SH-SY5Y (cell line): ENCODE results near the gene BACE2.

Experiments
- GATA2 ChIP-seq: IDR thresholded peaks from 2 replicates; pipeline ENCODE4 v1.6.1; 2011; ENCODE audit warnings: mild to moderate bottlenecking, low read depth, low read length
- GATA3 ChIP-seq: IDR thresholded peaks from 2 replicates; pipeline ENCODE4 v1.6.1; 2011; ENCODE audit warnings: low read depth, mild to moderate bottlenecking, low read length, moderate library complexity

Gene BACE2

GRCh38 chr21:41164052-41164451, 3.9 kb upstream of the BACE2 start:
- TF ChIP-seq GATA2 (no peak), GATA3 (no peak)

- TF ChIP-seq GATA3: no peak
- TF ChIP-seq GATA2: no peak
These were observed 2.8 kb upstream of the BACE2 start for GRCh38 chr21:41164981-41165655.

DNA sequence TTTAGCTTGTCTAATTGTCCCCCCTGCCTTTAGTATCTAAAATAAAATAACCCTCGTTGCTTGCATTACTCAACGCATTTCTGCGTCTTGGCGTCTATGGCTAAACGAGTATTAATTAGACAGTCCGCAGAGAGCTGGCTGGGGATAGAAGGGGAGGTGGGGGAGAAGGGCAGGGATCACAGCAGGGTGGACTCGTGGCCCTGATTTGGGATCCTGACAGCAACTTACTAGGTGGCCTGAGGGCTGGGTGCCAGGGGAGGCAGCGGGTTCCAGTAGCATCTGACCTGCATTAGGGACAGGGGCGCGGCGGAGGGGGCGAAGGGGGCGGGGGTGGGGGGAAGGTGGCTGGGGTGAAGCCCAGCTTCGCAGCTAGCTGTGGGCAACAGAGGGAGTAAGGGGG, 1.1 kb upstream of the BACE2 start:
- TF ChIP-seq GATA2 (no peak), GATA3 (no peak)

DNA sequence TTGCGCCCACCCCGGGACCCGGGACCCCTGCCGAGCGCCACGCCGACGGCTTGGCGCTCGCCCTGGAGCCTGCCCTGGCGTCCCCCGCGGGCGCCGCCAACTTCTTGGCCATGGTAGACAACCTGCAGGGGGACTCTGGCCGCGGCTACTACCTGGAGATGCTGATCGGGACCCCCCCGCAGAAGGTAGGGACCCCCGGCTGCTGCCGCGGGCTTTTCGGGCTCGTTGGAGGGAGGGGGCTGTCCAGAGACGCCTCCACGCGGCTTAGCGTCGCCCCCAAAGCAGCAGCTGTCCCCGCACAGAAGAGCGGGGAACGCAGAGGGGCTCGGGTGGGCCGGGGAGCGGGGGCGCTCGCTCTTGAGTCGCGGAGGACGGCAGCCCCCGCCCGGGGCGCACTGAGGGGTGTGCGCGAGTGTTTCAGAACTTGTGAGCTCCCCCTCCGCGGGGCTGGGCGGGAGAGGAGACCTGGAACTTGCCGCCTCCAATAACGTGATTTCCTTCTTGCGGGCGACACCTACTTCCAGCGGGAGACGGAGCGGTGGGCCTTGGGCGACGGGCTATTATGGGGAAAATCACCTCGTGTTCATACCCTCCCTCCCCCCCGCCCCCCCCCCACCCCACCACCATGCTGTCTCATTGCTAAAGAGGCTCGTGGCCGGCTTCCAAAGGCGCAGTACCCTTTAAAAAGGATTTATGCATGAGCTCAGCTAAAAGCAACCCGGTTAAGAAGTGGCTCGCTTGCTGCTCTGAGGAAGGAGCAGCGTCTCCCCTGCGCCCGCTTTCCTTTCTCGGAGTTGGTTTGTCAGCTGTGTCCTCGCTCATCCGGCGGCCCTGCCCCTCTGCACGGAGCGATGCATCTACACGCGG, 664 bp downstream of the BACE2 start:
- TF ChIP-seq GATA3: no peak
- no peak for TF ChIP-seq GATA2

DNA sequence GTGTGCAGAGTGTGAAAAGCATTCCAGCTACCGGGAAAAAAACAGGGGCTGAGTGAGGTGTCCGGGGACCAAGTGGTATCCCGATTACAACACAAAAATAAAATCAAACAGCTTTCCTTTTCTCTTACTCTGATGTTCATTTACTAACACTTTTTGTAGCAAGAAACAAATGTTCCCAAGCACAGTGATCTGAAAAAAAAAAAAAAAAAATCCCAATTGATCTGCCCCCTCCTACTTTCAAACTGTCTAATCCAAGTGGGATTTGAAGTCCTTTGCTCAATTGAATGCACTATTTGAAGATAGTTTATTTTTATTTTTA, 1.3 kb downstream of the BACE2 start:
- TF ChIP-seq GATA3 (no peak), GATA2 (no peak)

GRCh38 chr21:41169701-41170100, 1.7 kb downstream of the BACE2 start:
- no peak for TF ChIP-seq GATA2
- no peak for TF ChIP-seq GATA3

- no peak for TF ChIP-seq GATA2
- TF ChIP-seq GATA3: no peak
These were observed 2.5 kb downstream of the BACE2 start for GRCh38 chr21:41170442-41170841.

DNA sequence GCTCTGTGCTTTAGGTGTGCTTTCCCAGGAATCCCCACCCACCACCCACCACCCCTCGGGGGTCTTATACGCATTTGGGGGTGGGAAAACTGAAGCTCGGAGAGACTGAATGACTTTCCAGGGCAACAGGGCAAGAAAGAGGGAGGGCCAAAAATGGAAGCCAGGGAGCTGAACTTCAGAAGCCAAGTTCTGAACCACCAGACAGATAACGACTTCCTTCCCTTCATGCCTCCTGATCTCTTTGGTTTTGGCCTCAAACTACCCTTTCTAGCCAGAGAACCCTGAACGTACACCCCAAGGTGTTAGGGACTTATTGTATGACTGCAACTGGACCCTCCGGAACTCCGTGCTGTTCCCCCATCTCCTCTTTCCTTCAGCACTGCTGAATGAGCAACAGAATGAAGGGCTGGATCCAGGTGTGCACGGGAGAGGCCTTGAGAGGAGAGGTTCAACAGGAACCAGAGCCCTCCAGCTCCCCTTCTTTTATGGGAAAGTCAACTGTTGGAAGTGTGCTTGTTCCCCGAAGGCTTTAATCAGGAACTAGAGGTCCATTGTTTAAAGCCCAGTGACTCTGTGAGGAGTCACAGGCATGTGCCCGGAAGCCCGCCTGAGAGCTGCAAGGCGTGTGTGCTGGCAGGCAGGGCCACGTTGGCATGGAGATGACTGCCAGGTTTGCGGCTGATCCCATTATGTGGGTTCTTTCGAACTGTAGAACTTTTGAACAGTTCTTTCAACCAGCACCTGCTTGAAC, 3.1 kb downstream of the BACE2 start:
- TF ChIP-seq GATA3 (no peak), GATA2 (no peak)

- TF ChIP-seq GATA3 (no peak), GATA2 (no peak)
These were observed 7.1 kb downstream of the BACE2 start for GRCh38 chr21:41175080-41175479.

DNA sequence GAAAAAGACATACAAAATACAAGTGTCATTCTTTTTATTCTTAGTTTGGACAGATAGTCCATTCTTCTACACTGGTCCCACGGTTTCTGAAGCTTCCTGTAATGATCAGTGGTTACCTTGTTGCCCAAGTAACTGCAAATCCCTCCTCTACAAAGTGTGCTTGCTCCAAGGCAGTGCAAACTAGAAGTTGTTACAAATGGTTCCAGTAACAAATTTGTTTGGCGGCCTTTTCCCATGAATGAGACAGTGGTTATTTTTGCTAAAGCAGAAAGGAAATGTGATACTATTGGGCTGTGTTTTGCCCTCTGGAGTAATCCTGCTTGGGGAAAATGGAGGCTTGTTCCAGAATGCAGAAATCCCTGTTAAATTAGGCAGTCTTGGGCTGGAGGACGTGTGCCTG, 8.9 kb downstream of the BACE2 start:
- TF ChIP-seq GATA2 (no peak), GATA3 (no peak)

GRCh38 chr21:41180752-41181151, 12.8 kb downstream of the BACE2 start:
- no peak for TF ChIP-seq GATA2
- no peak for TF ChIP-seq GATA3

- TF ChIP-seq GATA2: no peak
- no peak for TF ChIP-seq GATA3
These were observed 14.6 kb downstream of the BACE2 start for GRCh38 chr21:41182547-41182946.

DNA sequence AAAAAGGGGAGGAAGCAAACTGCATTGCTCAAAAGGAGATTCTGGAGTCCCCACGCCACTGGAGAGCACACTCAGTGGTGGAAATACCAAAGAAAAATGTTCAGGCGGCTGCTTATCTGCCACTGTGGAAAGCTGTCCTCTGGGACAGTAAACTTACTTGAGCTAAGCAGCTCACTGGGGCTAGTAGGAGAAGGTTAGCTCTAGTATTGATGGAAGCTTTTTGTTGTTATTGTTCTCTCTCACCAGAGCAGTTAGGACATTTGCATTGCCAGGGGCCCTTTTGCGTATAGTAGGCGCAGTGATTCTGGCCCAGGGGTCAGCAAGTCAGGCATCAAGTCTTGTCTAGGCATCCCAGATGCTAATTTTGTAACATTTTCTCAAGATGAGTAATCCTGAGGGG, 15.6 kb downstream of the BACE2 start:
- TF ChIP-seq GATA2: no peak
- TF ChIP-seq GATA3: no peak

GRCh38 chr21:41185802-41186201, 17.8 kb downstream of the BACE2 start:
- no peak for TF ChIP-seq GATA3

- TF ChIP-seq GATA2 (no peak), GATA3 (no peak)
These were observed 19.0 kb downstream of the BACE2 start for GRCh38 chr21:41186755-41187536.
